Neural crest cell (in vitro differentiated cells): Measurements from ENCODE around the gene CAPN3. TPM values are rescaled to one million over a fixed set of nuclear protein-coding genes. Genes with fewer than 3 reads are reported as not detected.

Experiments
- DNase-seq: peaks from one replicate; pipeline ENCODE4 v3.0.0; 2021; ENCODE audit warnings: low read depth, mixed read lengths, low spot score
- H3K27ac Mint-ChIP-seq: one replicate; pipeline ENCODE4 v1.8.0; 2021; ENCODE audit warnings: mild to moderate bottlenecking, mixed read lengths; ENCODE audit not compliant: unreplicated experiment
- H3K27me3 Mint-ChIP-seq: 2 replicates; pipeline ENCODE4 v1.8.0; 2021; ENCODE audit warnings: low read depth, mild to moderate bottlenecking, mixed read lengths
- H3K36me3 Mint-ChIP-seq: 2 replicates; pipeline ENCODE4 v1.8.0; 2021; ENCODE audit warnings: low read depth, mild to moderate bottlenecking, mixed read lengths
- H3K4me1 Mint-ChIP-seq: 2 replicates; pipeline ENCODE4 v1.8.0; 2021; ENCODE audit warnings: mixed read lengths
- H3K4me3 Mint-ChIP-seq: one replicate; pipeline ENCODE4 v1.8.0; 2021; ENCODE audit warnings: mild to moderate bottlenecking, mixed read lengths
- H3K9me3 Mint-ChIP-seq: 2 replicates; pipeline ENCODE4 v1.8.0; 2021; ENCODE audit warnings: mixed read lengths
- total RNA-seq: library from RNA; stranded (reverse); gene quantifications from 2 replicates; pipeline ENCODE4 v1.2.1, GENCODE V29; 2021
- TF ChIP-seq, protein P1 (sequence below): fragments of 200-600 bp; sonication (generic); conservative IDR thresholded peaks from 2 replicates; pipeline ENCODE4 v1.5.0; 2021; ENCODE audit warnings: antibody characterized with exemption, mild to moderate bottlenecking

CAPN3 gene
- total RNA-seq, 1 donor from 2014 or later = 2.7 TPM

DNA sequence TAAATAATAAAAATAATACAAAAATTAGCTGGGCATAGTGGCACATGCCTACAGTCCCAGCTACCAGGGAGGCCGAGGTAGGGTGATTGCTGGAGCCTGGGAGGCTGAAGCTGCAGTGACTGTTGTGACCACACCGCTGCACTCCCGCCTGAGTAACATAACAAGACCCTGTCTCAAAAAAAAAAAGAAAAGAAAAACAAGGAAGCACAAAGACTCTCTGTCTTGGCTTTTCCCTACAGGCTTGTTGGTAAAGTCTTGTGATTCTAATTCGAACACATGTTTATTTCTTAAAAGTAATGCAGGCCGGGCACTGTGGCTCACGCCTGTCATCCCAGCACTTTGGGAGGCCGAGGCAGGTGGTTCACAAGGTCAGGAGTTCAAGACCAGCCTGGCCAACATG, 60.1 kb downstream of the CAPN3 start:
- TF ChIP-seq, protein P1, sequence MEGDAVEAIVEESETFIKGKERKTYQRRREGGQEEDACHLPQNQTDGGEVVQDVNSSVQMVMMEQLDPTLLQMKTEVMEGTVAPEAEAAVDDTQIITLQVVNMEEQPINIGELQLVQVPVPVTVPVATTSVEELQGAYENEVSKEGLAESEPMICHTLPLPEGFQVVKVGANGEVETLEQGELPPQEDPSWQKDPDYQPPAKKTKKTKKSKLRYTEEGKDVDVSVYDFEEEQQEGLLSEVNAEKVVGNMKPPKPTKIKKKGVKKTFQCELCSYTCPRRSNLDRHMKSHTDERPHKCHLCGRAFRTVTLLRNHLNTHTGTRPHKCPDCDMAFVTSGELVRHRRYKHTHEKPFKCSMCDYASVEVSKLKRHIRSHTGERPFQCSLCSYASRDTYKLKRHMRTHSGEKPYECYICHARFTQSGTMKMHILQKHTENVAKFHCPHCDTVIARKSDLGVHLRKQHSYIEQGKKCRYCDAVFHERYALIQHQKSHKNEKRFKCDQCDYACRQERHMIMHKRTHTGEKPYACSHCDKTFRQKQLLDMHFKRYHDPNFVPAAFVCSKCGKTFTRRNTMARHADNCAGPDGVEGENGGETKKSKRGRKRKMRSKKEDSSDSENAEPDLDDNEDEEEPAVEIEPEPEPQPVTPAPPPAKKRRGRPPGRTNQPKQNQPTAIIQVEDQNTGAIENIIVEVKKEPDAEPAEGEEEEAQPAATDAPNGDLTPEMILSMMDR = no peak
- H3K36me3 Mint-ChIP-seq = peaks cover 15% of the 10 kb centered on the region
- no peak overlapping the region for H3K4me3 Mint-ChIP-seq

DNA sequence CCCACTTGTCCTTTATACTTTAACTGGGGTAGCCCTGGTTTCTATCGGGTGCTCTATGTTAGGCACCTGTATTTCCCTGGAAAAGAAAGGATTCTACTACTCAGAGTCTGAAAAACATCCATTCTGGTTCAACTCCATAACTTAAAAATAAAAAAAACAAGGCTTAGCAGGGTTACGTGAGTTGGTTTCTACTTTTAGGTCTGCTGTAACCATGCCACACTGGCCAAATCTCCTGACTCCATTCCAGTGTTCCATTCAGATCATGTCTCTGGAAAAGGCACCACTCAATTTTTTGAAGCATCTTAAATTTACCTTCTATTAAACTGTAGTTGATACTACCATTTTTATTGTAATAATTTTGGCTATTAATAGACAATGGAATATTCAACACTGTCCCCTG, 62.1 kb downstream of the CAPN3 start:
- Mint-ChIP-seq H3K4me1 (no peaks in the 10 kb centered on the region), H3K27ac (no peak overlapping the region), H3K9me3 (no peaks in the 10 kb centered on the region), H3K27me3 (no peaks in the 10 kb centered on the region), H3K4me3 (no peak overlapping the region), H3K36me3 (peaks cover 23% of the 10 kb centered on the region)
- TF ChIP-seq, protein P1 = no peak
- DNase-seq = no peak

More for the DNA sequence above, 60.1 kb downstream of the CAPN3 start:
- Mint-ChIP-seq H3K9me3 (no peaks in the 10 kb centered on the region), H3K4me1 (no peaks in the 10 kb centered on the region), H3K27me3 (no peaks in the 10 kb centered on the region), H3K27ac (no peak overlapping the region)
- DNase-seq = no peak

- peaks cover 31% of the 10 kb centered on the region for H3K36me3 Mint-ChIP-seq
- DNase-seq = no peak
- no peaks in the 10 kb centered on the region for H3K4me1 Mint-ChIP-seq
- H3K4me3 Mint-ChIP-seq = no peak overlapping the region
- TF ChIP-seq, protein P1 = no peak
- no peaks in the 10 kb centered on the region for H3K27me3 Mint-ChIP-seq
- H3K27ac Mint-ChIP-seq = peak overlapping the region; percentile 59
- no peaks in the 10 kb centered on the region for H3K9me3 Mint-ChIP-seq
Measured at GRCh38 chr15:42427429-42428223, 68.3 kb downstream of the CAPN3 start.

- H3K9me3 Mint-ChIP-seq = no peaks in the 10 kb centered on the region
- no peak for DNase-seq
- H3K27me3 Mint-ChIP-seq = no peaks in the 10 kb centered on the region
- no peaks in the 10 kb centered on the region for H3K4me1 Mint-ChIP-seq
- peaks cover 18% of the 10 kb centered on the region for H3K36me3 Mint-ChIP-seq
- no peak overlapping the region for H3K27ac Mint-ChIP-seq
- TF ChIP-seq, protein P1 = no peak
- no peak overlapping the region for H3K4me3 Mint-ChIP-seq
Measured at GRCh38 chr15:42444415-42445063, 85.2 kb downstream of the CAPN3 start.

DNA sequence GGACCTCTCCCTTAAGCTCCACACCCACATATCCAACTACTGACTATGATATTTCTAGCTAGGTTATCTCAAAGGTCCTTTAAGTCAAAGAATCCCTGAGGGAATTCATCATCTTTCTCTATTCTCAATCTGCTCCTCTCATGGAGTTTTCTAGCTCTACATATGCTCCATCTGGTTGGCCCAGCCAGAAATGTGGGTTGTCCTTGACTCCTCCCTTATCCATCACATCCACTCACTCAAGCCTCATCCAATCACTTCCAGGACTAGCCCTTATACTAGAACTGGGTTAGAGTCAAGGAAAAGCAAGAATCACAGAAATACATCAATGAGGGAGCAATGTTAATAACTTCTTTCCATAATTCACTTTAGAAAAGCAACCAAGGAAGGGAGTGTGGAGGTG, 86.2 kb downstream of the CAPN3 start:
- no peak overlapping the region for H3K4me3 Mint-ChIP-seq
- no peaks in the 10 kb centered on the region for H3K4me1 Mint-ChIP-seq
- H3K36me3 Mint-ChIP-seq = peaks cover 23% of the 10 kb centered on the region
- no peaks in the 10 kb centered on the region for H3K27me3 Mint-ChIP-seq
- TF ChIP-seq, protein P1 = no peak
- H3K9me3 Mint-ChIP-seq = no peaks in the 10 kb centered on the region
- no peak overlapping the region for H3K27ac Mint-ChIP-seq
- DNase-seq = no peak
